IPS-18c (cell line): ENCODE measurements around the gene PRR5L.

Experiments
- H3K4me3 ChIP-seq: 2 replicates; pipeline ENCODE4 v1.7.0; 2013; ENCODE audit warnings: low read depth, mild to moderate bottlenecking, low read length, moderate library complexity; ENCODE audit not compliant: insufficient read depth
- H3K9me3 ChIP-seq: one replicate; pipeline ENCODE4 v1.6.1; 2013; ENCODE audit warnings: mild to moderate bottlenecking, low read length, moderate library complexity; ENCODE audit not compliant: control insufficient read depth, insufficient read depth

PRR5L gene

GRCh38 chr11:36377759-36378564, 81.9 kb downstream of the PRR5L start:
- Histone ChIP-seq H3K9me3 (no peaks in the 10 kb centered on the region), H3K4me3 (peak overlapping the region; percentile 87)

- no peak overlapping the region for H3K4me3 ChIP-seq
Observed at GRCh38 chr11:36379653-36380052, 83.6 kb downstream of the PRR5L start.

GRCh38 chr11:36380296-36381014, 84.4 kb downstream of the PRR5L start:
- no peaks in the 10 kb centered on the region for H3K9me3 ChIP-seq
- no peak overlapping the region for H3K4me3 ChIP-seq

More at GRCh38 chr11:36379653-36380052, 83.6 kb downstream of the PRR5L start:
- H3K9me3 ChIP-seq: no peaks in the 10 kb centered on the region

GRCh38 chr11:36381015-36381360, 84.9 kb downstream of the PRR5L start:
- no peaks in the 10 kb centered on the region for H3K9me3 ChIP-seq
- no peak overlapping the region for H3K4me3 ChIP-seq

- Histone ChIP-seq H3K9me3 (no peaks in the 10 kb centered on the region), H3K4me3 (no peak overlapping the region)
Observed at GRCh38 chr11:36383195-36383594, 87.1 kb downstream of the PRR5L start.

GRCh38 chr11:36385121-36385970, 89.3 kb downstream of the PRR5L start:
- Histone ChIP-seq H3K9me3 (no peaks in the 10 kb centered on the region), H3K4me3 (no peak overlapping the region)

- Histone ChIP-seq H3K9me3 (no peaks in the 10 kb centered on the region), H3K4me3 (no peak overlapping the region)
Observed at GRCh38 chr11:36386411-36386810, 90.3 kb downstream of the PRR5L start.

GRCh38 chr11:36388071-36388470, 92.0 kb downstream of the PRR5L start:
- H3K4me3 ChIP-seq: no peak overlapping the region
- H3K9me3 ChIP-seq: no peaks in the 10 kb centered on the region

- Histone ChIP-seq H3K4me3 (no peak overlapping the region), H3K9me3 (no peaks in the 10 kb centered on the region)
Observed at GRCh38 chr11:36388951-36389350, 92.9 kb downstream of the PRR5L start.

GRCh38 chr11:36389811-36390210, 93.7 kb downstream of the PRR5L start:
- no peak overlapping the region for H3K4me3 ChIP-seq
- no peaks in the 10 kb centered on the region for H3K9me3 ChIP-seq

GRCh38 chr11:36390963-36391471, 94.9 kb downstream of the PRR5L start:
- no peak overlapping the region for H3K4me3 ChIP-seq
- no peaks in the 10 kb centered on the region for H3K9me3 ChIP-seq

GRCh38 chr11:36392196-36392595, 96.1 kb downstream of the PRR5L start:
- no peaks in the 10 kb centered on the region for H3K9me3 ChIP-seq
- no peak overlapping the region for H3K4me3 ChIP-seq

GRCh38 chr11:36394056-36394455, 98.0 kb downstream of the PRR5L start:
- H3K9me3 ChIP-seq: no peaks in the 10 kb centered on the region
- no peak overlapping the region for H3K4me3 ChIP-seq

GRCh38 chr11:36394926-36395325, 98.8 kb downstream of the PRR5L start:
- H3K4me3 ChIP-seq: no peak overlapping the region
- no peaks in the 10 kb centered on the region for H3K9me3 ChIP-seq

GRCh38 chr11:36395978-36396736, 100.1 kb downstream of the PRR5L start:
- Histone ChIP-seq H3K4me3 (no peak overlapping the region), H3K9me3 (no peaks in the 10 kb centered on the region)

GRCh38 chr11:36398231-36398953, 102.3 kb downstream of the PRR5L start:
- Histone ChIP-seq H3K4me3 (no peak overlapping the region), H3K9me3 (no peaks in the 10 kb centered on the region)
